GM23338 (cell line): ENCODE measurements around the gene ARL4D.

ENCODE experiments used
- EZH2phosphoT487 ChIP-seq: fragments of 200-600 bp; sonication (generic); IDR thresholded peaks from one replicate; pipeline ENCODE4 v1.8.1; 2018; ENCODE audit warnings: antibody characterized with exemption; ENCODE audit not compliant: unreplicated experiment
- TF ChIP-seq, protein P1 (sequence below), 2 experiments: fragments of 200-600 bp in 1 of 2; sonication (generic) in 1 of 2; conservative IDR thresholded peaks; 2 replicates each; pipeline versions ENCODE4 v1.5.1 to v1.6.1; 2016 to 2017; ENCODE audit warnings: antibody characterized with exemption in 2 of 2, low read depth in 2 of 2, mild to moderate bottlenecking in 2 of 2, moderate library complexity in 1 of 2
- TF ChIP-seq, protein P2 (sequence below): IDR thresholded peaks from one replicate; pipeline ENCODE4 v1.6.1; 2018; ENCODE audit warnings: antibody characterized with exemption; ENCODE audit not compliant: unreplicated experiment

DNA sequence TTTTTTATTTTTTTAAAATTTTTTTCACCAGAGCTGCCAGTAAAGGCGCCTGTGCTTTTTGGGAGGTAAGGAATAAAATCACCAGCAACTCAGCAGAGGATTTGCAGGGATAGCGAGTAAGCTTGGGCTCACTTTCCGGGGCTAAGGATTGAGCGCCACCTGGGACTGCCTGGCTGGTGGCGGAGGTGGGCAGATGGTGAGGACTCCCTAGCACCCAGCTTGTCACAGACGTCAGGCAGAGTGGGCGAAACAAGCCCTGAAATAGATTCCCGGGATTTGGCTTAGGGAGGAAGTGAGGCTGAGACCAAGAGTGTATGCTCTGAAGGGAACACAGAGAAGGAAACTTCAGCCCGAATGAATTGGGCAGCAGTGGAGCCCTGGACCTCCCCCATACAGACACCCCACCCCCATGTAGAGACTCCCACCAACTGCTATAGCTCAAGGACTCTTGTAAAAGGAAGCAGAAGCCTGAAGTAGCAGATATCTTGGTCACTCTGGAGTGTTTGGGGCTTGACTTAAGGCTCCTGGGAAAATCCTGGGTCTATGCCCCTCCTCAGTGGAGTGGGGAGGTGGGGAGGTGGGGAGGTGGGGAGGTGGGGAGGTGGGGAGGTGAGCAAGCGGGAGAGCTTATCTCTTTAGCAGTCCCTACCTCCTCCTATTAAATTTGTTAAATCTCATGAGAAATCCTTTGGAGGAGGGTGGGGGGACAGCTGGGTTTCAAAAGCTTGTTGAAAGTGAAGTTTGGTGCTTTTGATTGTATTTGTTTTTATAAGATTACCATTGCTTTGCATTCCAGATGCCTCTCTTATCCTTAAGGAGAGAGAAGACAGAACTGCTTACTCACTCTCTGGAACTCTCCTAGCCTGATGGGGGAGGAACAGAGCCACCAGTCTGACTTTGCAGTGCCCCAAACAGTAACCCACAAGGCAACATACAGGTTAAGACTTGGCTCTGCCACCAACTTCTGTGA, 8.2 kb downstream of the ARL4D start:
- TF ChIP-seq EZH2phosphoT487 = no peak
- TF ChIP-seq, protein P1, sequence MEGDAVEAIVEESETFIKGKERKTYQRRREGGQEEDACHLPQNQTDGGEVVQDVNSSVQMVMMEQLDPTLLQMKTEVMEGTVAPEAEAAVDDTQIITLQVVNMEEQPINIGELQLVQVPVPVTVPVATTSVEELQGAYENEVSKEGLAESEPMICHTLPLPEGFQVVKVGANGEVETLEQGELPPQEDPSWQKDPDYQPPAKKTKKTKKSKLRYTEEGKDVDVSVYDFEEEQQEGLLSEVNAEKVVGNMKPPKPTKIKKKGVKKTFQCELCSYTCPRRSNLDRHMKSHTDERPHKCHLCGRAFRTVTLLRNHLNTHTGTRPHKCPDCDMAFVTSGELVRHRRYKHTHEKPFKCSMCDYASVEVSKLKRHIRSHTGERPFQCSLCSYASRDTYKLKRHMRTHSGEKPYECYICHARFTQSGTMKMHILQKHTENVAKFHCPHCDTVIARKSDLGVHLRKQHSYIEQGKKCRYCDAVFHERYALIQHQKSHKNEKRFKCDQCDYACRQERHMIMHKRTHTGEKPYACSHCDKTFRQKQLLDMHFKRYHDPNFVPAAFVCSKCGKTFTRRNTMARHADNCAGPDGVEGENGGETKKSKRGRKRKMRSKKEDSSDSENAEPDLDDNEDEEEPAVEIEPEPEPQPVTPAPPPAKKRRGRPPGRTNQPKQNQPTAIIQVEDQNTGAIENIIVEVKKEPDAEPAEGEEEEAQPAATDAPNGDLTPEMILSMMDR (conservative IDR thresholded peaks at IDR 0.05; ENCODE audit: low read depth in 2 of 2) = no peak; a peak in 1 of 4 replicates
- TF ChIP-seq, protein P2, sequence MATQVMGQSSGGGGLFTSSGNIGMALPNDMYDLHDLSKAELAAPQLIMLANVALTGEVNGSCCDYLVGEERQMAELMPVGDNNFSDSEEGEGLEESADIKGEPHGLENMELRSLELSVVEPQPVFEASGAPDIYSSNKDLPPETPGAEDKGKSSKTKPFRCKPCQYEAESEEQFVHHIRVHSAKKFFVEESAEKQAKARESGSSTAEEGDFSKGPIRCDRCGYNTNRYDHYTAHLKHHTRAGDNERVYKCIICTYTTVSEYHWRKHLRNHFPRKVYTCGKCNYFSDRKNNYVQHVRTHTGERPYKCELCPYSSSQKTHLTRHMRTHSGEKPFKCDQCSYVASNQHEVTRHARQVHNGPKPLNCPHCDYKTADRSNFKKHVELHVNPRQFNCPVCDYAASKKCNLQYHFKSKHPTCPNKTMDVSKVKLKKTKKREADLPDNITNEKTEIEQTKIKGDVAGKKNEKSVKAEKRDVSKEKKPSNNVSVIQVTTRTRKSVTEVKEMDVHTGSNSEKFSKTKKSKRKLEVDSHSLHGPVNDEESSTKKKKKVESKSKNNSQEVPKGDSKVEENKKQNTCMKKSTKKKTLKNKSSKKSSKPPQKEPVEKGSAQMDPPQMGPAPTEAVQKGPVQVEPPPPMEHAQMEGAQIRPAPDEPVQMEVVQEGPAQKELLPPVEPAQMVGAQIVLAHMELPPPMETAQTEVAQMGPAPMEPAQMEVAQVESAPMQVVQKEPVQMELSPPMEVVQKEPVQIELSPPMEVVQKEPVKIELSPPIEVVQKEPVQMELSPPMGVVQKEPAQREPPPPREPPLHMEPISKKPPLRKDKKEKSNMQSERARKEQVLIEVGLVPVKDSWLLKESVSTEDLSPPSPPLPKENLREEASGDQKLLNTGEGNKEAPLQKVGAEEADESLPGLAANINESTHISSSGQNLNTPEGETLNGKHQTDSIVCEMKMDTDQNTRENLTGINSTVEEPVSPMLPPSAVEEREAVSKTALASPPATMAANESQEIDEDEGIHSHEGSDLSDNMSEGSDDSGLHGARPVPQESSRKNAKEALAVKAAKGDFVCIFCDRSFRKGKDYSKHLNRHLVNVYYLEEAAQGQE = no peak
